Measurements from ENCODE around the gene KCNMB4.

DNA sequence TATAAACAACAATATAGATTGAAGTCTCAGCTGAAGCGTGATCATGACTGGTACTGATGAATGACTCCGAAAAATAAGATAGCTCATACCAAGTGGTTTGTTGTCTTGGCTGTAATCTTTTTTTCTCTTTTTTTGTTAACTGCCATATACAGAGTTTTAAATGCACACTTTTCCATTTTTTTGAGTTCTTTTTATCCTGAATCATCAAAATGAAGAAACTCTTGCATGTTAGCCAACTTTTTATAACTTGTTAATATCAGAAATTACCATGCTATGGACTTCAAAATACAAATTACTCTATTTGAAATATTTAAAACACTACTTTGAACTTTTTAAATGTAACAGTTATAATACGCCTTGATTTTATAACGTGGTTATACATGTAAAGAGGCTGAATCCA is 10.1 kb upstream of the KCNMB4 start:
- TF ChIP-seq, protein P1, sequence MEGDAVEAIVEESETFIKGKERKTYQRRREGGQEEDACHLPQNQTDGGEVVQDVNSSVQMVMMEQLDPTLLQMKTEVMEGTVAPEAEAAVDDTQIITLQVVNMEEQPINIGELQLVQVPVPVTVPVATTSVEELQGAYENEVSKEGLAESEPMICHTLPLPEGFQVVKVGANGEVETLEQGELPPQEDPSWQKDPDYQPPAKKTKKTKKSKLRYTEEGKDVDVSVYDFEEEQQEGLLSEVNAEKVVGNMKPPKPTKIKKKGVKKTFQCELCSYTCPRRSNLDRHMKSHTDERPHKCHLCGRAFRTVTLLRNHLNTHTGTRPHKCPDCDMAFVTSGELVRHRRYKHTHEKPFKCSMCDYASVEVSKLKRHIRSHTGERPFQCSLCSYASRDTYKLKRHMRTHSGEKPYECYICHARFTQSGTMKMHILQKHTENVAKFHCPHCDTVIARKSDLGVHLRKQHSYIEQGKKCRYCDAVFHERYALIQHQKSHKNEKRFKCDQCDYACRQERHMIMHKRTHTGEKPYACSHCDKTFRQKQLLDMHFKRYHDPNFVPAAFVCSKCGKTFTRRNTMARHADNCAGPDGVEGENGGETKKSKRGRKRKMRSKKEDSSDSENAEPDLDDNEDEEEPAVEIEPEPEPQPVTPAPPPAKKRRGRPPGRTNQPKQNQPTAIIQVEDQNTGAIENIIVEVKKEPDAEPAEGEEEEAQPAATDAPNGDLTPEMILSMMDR (conservative IDR thresholded peaks at IDR 0.05 in 1 of 2, IDR thresholded peaks at IDR 0.05 in 1 of 2; ENCODE audit: extremely low read depth in 1 of 2, insufficient read depth in 1 of 2, low read depth in 1 of 2, low read length in 2 of 2), result no peak
- no peak for TF ChIP-seq EZH2 (IDR thresholded peaks at IDR 0.05; ENCODE audit: borderline replicate concordance, low read length)

All from mammary epithelial cell (primary cell).